HG03442 (cell line): ENCODE results near the gene YBX2.
A peak's percentile ranks its signal among the peaks of the same experiment; 100 is the strongest.

Source experiments
- ATAC-seq: cut with Tn5 transposase; IDR thresholded peaks from one replicate; pipeline ENCODE4 v1.9.1; 2021; ENCODE audit warnings: mild to moderate bottlenecking, moderate library complexity; ENCODE audit not compliant: unreplicated experiment

The YBX2 gene

DNA sequence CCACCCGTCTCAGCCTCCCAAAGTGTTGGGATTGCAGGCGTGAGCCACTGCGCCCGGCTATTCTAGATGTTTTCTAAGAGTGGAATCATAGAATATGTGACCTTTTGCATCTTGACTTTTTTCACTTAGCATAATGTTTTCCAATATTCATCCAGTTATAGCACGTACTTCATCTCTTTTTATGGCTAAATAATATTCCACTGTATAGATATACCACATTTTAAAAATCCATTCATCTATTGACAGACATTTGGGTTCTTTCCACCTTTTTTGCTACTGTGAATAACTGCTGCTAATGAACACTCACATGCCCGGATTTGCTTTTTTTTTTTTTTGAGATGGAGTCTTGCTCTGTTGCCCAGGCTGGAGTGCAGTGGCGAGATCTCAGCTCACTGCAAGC is 9.7 kb upstream of the YBX2 start:
- ATAC-seq, result no peak

DNA sequence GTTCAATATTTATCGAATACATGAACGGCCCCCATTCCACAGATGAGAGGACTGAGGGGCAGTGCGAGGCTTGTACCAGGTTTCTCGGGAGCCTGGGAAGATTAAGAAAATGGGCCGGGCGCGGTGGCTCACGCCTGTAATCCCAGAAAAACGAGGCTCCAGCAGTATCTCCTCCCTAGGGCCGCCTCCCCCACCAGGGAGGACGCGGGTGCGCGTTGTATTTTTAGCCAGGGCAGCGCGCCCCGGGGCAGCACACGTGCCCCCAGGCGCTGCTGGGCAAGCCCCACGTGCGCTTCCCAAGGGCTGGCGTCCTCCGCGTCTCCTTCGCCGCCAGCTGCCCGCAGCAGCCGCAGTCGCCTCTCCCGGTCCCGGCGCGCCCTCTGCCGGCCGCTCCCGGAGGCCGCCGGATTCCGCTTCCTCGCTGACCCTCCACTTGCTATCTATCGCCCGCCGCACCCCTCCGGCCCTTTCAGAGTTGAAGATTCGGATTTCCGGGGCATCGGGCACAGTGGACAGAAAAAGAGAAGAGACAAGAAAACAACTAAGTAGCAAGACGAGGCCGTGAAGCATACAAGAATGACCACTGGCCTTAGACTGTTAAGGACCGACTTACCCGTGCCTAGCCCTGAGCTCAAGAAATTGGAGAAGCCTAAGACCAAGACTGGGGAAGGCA is 1.9 kb upstream of the YBX2 start:
- no peak for ATAC-seq

DNA sequence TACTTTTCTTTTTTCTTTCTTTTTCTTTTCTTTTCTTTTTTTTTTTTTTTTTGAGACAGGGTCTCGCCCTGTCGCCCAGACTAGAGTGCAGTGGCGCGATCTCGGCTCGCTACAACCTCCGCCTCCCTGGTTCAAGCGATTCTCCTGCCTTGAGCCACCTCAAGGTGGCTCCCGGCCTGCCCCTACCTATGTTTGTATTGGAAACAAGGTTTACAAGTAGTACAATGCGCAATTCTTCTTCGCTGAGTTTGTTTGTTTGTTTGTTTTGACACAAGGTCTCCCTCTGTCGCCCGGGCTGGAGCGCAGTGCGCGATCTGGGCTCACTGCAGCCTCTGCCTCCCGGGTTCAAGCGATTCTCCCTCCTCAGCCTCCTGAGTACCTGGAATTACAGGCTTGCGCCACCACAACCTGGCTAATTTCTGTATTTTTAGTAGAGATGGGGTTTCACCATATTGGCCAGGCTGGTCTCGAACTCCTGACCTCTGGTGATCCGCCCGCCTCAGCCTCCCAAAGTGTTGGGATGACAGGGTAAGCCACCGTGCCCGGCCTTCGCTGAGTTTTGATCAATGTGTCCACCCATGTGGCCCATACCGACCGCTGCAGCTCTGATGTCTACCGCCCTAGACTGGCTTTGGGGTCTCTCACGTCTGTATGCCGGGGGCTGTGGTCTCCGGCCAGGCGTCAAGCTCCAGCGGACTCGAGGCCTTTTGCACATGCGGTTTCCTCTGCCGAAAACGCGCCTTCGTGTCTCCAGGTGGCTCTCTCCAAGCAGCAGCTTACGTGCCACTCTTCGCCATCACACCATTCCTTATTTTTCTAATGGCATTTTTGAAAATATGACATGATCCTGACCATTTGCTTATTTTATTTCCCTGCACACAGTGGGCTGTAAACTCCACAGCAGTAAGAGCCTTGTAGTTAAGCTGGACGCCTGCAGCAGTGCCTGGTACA is 1.1 kb upstream of the YBX2 start:
- ATAC-seq, result no peak

DNA sequence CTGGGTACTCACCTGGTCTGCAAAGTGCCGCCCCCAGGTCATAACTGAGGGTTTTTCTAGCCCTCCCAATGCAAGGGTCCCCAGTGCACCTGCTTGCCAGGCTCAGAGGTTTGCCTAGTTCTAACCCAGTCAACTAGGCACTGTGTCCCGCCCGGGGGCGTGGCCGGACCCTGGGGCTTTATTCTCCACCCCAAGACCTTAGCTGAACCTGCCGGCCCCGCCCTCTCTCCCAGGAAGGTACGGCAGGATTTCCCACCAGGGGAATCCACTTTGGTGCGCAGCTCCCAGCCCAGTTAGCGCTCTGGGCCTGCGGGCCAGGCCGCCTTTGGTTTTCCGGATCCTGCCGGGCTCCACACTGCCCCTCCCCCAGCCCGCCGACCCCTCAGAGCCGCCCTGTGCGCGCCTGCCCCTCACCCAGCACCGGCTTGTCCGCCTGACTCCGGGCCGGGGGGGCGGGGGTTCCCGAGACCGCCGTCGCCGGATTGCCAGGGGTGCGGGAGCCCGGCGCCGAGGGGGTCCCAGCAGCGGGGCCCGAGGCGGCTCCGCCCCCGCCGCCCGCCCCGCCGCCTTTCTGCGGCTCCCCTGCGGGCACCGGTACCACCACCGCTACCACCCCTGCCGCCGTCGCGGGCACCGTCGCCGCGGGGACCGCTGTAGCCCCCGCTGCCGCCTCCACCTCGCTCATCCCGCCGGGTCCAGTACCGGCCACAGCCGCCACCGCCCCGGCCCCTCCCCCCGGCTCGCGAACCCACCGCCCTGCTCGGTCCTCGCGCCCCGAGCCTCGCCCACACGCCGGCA is 424 bp downstream of the YBX2 start:
- no peak for ATAC-seq

DNA sequence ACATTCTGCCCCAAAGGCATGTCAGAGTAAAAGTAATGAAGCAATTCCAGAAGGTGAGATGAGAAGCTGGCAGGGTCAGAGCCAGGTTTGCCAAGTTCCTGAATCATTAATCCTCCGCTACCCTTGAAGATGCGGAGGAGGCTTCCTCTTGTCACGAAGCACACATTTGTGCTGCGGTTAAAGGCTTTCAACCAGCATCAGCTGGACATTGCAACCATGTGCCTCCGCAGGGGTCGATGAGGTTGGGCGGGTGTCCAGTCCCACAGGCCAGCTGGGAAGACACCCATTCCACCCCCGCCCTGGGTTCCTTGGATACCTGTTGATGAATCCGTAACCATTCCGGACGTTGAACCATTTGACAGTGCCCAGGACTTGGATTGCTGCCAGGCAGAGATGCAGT is 1.3 kb downstream of the YBX2 start:
- no peak for ATAC-seq

DNA sequence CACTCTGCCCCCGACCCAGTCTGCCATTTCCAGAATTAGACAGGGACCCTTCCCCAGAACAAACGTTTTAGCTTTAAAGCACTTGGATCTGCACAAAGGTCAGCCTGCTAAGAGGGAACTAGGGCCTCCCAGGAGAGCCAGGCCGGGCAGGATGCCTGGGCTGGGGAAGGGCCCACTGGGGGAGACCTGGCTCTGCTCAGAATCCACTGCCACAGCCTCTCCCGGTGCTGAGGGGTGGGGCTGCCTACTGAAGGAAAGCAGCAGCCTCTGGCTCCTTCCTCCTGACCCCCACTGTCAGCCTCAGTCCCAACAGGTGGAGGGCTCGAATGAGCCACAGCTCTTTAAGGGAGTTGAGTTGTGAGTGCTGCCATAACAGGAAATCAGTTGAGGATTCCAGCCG is 1.7 kb downstream of the YBX2 start:
- no peak for ATAC-seq

DNA sequence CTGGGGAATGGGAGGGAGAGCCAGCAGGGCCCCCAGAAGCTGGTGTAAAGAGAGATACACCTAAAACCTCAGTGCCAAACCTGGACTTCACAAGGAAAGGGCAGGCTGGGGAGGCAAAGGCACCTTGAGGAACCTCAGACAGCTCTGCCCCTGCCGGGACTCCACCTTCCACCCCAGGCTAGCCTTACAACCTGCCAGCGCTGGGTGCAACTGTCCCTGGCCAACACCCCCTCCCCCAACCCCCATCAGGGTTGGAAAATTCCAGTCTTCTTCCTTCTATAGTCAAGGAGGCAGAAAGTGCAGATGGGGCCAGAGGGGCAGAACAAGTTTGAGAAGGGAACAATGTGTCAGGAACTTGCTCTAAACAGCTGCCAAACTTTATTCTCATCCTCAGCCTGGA is 2.2 kb downstream of the YBX2 start:
- ATAC-seq, result no peak

DNA sequence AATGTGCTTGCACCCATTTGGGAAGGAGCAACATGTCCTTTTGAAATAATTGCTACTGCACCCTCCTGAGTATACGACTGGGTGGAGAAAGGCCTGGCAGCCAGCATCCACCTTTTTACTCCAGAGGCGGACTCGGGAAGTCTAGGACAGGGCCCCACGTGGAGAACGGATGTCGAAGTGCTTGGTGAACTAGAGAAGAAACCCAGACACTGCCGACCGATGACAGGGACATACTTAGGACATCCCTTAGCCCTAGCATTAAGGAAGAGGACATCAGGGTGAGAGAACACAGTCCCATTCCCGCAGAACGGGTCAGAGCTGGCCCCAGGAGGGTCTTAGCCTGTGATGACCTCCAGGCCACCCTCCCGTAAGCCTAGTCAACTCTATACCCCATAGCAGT is 3.8 kb downstream of the YBX2 start:
- no peak for ATAC-seq

DNA sequence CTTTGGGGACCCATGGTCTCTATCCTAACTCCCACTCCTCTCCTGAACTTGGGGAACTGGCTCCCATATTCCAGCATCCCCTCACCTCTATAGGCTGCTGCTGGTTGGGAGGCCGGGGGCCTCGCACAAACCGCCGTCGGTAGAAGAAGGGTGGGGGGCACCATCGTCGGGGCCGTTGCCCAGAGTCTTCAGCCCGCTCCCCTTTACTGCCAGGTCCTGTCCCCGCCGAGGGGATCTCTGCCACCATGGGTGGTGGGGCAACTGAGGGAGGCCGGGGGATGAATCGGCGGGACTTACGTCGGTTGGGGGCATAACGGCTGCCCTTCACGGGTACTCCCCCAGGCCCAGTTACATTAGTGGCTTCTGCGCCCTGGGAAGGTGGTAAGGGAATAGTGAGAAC is 4.3 kb downstream of the YBX2 start:
- no peak for ATAC-seq

DNA sequence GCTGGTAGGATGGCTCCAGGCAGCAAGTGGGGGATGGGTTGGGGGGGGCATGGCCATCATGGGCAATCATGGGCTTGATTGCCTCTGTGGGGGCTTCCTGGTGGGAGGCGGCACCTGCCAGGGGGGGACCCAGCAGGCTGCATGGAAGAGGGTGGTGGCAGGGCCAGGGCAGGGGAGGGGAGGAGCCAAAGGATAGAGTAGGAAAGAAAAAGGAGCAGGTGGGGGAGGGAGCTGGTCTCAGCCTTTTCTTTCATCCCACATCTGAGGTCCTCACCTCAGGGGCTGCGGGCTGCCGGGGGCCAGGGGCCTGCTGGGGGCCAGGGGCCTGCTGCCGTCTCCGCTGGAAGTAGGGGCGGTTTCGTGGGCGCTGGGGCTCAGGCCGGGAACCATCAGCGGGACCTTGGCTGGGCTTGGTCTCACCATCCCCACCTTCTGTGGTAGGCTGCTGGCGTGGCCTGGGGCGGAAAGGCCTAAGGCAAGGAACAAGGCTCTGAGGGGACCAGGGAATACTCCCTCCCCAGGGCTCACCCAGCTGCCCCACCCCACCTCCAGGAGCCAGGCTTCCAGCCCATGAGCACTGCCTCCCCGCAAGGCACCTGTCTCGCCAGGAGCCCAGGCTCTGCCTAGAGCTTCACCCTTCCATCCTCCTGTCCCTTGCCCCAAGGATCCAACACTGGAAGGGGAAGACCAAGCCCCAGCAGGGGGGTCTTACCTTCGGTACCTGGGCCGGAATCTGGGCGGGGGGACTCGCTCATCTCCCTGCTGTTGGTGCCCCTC is 5.0 kb downstream of the YBX2 start:
- ATAC-seq, result no peak

DNA sequence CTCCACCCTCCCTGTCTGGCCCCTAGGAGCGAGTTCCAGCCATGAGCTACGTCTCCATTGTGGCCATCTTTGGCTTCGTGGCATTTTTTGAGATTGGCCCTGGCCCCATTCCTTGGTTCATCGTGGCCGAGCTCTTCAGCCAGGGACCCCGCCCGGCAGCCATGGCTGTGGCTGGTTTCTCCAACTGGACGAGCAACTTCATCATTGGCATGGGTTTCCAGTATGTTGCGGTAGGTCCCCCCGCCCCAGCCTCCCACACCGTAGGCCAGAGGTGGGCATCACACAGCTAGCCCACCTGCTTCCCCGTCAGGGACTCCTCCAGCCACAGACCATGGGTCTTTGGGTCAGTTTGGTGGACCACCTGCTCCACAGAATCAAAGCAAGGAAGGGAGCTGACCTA is 8.8 kb downstream of the YBX2 start:
- no peak for ATAC-seq

DNA sequence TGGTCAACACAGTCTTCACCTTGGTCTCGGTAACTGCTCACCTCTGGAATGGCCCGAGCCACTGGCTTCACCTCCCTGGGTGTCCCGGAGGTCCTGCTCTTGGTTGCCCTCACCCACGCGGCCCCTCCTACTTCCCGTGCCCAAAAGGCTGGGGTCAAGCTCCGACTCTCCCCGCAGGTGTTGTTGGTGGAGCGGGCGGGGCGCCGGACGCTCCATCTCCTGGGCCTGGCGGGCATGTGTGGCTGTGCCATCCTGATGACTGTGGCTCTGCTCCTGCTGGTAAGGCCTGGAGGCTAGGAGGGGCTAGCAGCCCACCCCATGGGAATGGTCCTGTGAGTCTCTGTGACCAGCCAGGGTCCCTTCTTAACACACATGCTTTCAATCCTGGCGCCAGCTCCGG is 9.5 kb downstream of the YBX2 start:
- ATAC-seq, result no peak

DNA sequence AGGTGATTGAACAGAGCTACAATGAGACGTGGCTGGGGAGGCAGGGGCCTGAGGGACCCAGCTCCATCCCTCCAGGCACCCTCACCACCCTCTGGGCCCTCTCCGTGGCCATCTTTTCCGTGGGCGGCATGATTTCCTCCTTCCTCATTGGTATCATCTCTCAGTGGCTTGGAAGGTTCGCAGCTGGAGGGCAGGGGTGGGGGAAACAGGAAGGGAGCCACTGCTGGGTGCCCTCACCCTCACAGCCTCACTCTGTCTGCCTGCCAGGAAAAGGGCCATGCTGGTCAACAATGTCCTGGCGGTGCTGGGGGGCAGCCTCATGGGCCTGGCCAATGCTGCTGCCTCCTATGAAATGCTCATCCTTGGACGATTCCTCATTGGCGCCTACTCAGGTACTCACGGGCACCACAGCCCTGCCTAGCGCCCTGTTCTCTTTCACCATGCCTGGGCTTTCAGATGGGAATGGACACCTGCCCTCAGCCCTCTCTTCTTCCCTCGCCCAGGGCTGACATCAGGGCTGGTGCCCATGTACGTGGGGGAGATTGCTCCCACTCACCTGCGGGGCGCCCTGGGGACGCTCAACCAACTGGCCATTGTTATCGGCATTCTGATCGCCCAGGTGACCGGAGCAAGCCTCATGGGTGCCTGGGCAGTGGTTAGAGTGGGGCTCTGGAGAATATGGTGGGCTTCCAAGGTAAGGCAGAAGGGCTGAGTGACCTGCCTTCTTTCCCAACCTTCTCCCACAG is 10.8 kb downstream of the YBX2 start:
- no peak for ATAC-seq

DNA sequence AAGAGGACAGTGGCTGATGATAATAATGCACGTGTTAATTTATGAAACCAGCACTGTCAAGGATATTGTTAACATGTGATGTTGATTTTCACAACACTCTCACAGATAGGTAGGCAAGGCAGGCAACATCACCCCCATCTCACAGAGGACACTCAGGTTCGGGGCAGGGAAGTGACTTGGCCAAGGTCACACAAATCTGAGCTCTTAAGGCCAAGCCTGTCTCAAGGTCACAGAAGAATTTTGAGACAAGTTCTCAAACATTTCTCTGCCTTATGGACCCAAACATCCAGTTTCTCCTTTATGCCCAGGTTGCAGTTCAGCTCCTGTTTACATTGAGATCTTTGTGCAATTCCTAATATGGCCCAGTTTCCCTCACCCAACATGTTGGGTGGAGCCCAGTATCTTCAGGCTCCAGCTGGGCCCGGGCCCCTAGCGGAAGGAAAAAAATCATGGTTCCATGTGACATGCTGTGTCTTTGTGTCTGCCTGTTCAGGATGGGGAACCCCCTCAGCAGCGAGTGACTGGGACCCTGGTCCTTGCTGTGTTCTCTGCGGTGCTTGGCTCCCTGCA is 11.6 kb downstream of the YBX2 start:
- ATAC-seq, result no peak

DNA sequence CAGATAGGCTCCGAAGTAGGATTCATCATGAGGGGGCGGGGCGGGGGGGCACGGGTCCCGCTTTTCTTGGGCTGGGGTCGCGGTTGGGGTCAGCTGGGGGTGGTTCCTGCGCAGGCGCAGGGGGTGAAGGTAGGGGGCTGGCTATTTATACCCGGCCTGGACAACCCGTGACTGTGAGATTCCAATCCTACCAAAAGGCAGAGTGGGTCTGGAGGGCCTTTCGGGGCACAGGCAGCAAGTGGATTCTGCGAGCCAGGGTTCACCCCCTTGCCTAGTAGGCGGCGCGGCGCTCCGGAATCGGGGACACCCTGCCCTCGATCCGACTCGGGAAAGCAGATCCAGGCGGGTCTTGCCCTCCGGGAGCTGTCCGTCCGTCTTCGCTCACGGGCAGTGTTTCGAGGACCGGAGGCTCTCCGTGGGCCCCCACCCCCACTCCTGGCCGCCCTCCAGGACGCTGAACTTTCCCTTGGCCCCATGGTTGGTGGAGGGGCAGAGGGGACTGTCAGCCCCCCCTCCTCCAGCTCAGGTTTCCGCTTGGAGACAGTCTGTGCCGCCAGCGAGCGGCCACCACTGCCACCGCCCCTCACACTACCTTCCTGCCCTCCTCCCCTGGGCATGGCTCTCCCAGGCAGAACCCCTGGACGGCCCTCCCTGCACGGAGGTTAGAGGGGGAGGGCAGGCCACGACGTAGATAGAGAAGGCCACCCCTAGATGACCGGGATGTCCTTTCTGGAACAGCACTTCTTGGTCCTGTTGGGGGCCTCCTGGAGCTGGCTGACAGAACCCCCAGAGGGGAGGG is 12.3 kb downstream of the YBX2 start:
- no peak for ATAC-seq

DNA sequence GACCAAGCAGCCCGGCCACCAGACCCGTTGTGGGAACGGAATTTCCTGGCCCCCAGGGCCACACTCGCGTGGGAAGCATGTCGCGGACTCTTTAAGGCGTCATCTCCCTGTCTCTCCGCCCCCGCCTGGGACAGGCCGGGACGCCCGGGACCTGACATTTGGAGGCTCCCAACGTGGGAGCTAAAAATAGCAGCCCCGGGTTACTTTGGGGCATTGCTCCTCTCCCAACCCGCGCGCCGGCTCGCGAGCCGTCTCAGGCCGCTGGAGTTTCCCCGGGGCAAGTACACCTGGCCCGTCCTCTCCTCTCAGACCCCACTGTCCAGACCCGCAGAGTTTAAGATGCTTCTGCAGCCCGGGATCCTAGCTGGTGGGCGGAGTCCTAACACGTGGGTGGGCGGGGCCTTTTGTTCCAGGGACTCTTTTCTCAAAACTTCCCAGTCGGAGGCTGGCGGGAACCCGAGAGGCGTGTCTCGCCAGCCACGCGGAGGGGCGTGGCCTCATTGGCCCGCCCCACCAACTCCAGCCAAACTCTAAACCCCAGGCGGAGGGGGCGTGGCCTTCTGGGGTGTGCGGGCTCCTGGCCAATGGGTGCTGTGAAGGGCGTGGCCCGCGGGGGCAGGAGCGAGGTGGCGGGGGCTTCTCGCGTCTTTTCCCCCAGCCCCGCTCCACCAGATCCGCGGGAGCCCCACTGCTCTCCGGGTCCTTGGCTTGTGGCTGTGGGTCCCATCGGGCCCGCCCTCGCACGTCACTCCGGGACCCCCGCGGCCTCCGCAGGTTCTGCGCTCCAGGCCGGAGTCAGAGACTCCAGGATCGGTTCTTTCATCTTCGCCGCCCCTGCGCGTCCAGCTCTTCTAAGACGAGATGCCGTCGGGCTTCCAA is 13.1 kb downstream of the YBX2 start, which contains the start of gene SLC2A4:
SLC2A4 (plus strand) TSS at position 645 of the 879 bp plus-strand sequence; CDS start at position 862, 217 bp downstream.
- peak; percentile 67 for ATAC-seq

DNA sequence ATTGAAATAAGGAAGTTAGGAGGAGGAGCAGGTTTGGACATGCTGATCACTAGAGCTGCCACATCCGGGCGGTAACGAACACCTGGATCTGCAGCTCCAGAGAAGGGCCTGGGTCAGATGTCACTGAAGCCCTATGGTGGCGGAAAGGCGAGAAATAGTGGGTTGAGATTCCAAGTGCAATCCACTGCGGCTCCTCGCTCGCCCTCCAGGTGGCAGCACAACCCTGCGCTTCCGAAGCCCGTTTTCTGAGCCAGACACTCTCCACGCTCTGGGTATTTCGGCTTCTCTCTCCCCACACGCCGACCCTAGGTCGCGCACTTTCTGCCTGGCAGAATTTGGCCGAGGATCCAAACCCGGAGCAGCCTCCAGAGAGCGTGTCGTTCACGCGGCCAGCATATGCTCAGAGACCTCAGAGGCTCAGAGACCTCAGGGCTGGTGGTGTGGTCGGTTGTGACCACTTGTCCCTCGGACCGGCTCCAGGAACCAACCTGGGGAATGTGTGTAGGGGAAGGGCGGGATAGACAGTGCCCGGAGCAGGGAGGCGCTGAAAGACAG is 13.8 kb downstream of the YBX2 start:
- ATAC-seq, result peak; percentile 57
